SKM-1 (cell line): Measurements from ENCODE around the gene ZNF536.

ENCODE experiments used
- DNase-seq: peaks from one replicate; lab custom pipeline; 2025; ENCODE audit not compliant: unreplicated experiment; lab: John Stamatoyannopoulos, UW

The ZNF536 gene

GRCh38 chr19:30371960-30372824 lies at the start of gene ZNF536:
ZNF536 (plus strand) TSS chr19:30372384; CDS start chr19:30443563, 71,179 bp downstream.
- DNase-seq, result no peak

GRCh38 chr19:30322641-30323320 lies 49.4 kb upstream of the ZNF536 start:
- no peak for DNase-seq

DNA sequence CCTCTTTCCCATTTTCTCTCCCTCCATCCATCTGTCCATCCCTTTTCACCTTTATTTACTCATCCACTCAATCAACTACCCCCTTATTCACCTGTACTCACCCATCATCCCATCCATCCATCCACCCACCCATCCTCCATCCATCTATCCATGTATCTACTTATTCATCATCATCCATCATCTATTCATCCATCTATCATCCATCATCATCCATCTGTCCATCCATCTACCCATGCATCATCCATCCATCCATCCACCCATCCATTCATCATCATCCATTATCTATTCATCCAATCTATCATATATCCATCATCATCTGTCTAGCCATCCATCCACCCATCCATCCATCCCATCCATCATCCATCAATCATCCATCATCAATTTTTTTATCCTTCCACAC lies 48.3 kb upstream of the ZNF536 start:
- no peak for DNase-seq

DNA sequence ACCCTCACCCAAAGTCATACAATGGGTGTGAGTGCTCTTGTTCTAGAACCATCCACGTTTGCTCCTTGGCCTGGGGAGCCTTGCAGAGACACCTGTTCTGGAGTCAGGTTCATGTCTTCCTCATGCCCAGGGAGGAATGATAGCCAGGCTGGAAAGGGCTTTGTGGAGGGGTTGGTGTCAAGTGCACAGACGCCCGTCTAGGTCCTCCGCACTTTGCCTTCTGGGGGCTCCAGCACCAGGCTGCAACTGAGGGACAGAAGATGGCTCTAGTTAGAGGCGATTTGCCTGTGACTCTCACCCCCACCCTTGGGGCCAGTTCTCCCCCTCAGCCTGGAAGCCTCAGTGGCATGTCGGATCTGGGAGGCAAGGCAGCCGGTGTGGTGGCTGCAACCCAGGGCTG lies 47.2 kb upstream of the ZNF536 start:
- DNase-seq, result no peak

DNA sequence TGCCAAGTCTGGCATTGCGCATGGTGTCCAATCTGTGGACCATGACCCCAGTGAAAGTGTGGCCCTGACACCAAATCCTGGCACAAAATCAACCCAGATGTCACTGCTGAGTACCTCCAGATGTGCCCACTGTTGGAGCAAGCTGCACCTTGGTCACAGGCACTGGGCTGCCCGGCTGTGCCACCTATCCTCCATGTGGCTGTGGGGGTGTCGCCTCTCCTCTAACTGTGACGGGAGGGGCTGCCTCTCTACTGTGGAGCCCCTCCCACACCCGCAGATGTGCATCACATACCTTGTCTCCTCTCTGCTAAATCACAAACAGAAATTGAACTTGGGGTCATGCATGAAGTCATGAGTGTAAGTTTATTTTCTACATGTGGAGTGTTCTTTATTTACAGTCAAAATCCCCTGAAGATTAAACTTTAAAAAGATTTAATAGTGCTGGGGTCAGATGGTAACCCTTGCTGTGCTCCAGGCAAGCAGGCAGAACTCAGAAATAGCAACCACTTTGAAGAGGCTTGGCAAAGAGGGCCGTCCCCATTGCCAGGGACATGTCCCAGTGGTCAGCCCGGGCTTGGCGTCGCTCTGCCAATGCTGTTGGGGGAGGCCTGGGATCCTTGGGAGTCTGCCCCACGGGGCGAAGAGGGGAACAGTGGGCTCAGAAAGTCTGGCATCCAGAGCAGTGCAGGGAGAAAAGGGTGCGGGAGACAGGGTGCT lies 46.4 kb upstream of the ZNF536 start:
- DNase-seq, result no peak

DNA sequence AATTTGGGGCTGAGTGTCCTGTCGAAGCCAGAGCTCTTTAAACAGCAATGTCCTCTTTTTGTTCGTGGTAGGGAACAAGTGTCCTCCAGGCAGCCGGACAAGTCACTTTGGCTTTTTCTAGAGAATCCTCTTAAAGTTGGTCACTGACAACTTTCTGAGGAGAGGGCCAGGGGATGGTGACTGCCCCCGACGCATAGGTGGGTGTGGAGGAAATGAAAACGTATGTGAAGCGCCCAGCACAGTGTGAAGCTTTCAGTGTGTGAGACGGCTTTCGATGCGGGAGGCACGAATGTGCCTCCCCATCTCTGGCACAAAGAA lies 45.8 kb upstream of the ZNF536 start:
- no peak for DNase-seq

DNA sequence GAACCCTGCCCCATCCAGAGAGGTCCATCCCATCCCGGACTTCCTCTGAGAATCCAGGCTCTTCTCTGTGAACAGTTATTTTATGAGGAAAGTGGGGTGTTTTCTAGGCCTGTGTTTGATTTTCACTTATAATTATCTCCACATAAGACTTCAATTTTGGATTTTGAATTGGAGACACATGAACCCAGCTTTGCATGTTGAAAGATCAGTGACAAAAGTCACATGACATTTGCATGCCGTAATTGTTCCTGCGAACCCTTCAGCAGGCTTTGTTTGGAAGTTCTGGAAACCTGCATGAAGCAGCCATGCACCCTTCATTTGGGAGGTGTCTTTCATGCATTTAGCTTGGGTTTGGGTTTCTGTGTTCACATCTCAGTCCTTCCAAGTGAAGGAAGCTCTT lies 44.9 kb upstream of the ZNF536 start:
- no peak for DNase-seq

DNA sequence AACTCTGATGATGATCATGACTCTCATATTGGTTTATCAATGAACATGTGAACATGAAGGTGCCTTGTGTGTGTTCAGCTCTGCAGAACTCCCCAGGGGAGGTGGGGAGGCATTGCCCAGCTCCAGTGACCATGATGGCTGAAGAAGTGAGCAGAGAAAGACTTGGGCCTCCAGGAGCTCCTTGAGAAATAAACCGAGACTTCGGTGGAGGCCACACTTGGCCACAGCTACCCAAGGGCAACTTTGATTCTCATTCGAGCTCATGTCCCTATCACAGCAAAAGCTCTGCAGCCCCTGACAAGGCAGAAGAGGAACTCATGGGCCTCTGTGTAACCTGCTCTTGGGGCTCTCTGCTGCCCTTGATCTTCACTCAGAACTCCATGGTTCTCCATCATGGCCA lies 44.1 kb upstream of the ZNF536 start:
- DNase-seq, result no peak

DNA sequence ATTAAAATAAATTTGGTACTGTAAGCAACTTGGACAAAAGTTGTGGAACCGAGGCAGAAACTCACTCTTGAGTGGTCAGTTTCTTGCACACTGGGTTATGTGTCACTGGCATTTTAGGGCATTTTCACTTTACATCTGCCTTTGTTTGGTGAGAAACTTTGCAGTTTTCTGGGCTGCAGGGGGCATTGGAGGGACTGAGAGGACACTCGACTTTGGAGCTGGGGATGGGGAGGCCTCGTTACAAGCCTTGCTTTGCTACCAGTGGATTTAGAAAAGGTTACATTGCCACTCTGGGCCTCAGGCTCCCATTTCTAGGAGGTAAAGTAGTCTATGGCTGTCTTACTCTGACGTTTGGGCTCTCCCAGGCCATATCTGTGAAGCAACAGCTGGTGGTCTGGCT lies 41.9 kb upstream of the ZNF536 start:
- no peak for DNase-seq

- no peak for DNase-seq
Observed at GRCh38 chr19:30332445-30333234, 39.5 kb upstream of the ZNF536 start.

DNA sequence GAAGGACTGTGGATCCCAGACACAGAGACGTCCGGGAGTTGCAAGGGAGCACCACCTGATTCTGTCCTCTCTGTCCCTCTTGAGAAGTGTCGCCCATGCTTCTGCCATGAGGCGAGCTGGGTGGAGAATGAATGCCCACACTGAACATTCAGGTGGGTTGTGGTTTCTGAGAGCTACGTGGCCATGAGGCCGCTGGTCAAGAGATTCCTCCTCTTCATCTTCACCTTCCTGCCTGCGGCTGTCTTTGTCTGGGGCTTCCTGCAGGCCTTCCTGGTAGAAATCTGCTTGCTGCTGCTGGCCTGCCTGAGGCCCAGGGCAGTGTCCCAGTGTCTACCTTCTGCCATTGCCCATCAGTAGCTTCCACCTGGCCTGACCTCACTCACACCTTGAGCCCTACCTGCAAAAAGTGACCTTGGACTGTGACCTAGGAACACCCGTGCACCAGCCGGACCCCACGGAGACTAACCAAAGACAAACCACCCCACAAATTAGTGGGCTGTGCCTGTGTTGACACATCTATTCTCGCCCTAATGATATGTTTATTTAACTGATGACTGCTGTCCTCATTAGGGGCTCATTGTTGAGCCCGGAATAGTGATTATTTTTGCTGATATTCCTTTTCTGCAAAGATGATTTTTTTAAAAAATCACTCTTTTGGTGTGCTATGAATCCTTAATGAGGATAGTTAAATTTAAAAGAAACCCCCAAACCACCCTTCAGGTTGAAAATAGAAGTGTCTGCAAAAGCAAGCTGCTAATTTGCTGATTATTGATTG lies 38.7 kb upstream of the ZNF536 start:
- no peak for DNase-seq

DNA sequence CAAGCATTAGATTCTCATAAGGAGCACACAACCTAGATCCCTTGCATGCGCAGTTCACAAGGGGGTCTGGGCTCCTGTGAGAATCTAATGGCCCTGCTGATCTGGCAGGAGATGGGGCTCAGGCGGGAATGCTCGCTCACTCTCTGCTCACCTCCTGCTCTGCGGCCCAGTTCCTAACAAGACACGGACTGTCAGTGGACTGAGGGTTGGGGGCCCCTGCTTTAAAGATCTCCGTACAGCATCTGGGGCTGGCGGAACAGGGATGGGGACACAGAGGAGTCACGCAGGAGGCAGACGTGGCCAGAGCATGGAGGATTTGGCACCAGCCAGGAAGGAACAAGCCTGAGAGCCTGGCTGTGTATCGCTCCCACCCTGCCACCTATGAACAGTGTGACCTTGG lies 37.3 kb upstream of the ZNF536 start:
- DNase-seq, result no peak

DNA sequence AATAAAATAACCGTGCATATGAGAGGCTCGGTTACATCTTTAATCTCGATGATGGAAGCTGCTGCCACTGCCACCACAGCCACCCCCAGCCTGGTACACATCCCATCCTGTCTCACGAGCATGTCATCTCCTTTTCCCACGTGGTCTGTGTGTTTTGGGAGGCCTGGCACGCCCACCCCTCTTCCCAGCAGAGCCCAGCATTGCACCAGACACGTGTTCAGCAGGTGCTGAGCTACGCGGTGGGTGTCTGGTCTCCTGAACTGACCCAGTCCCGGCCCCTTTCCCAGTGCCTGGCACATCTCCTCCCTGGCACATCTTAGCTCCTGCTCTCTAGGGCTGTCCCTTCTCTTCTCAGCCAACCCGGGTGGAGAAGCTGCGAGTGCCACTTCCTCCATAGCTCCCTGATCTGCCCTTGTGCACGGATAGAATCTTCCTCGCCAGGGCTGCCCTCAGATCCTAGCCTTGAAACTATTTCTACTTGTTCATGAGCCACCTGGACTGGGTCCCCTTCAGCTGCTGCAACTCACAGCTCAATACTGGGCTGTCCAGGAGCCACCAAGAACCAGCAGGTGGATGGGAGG lies 36.8 kb upstream of the ZNF536 start:
- no peak for DNase-seq

- no peak for DNase-seq
Observed at GRCh38 chr19:30336290-30336689, 35.9 kb upstream of the ZNF536 start.

- DNase-seq, result no peak
Observed at GRCh38 chr19:30338041-30338456, 34.1 kb upstream of the ZNF536 start.

DNA sequence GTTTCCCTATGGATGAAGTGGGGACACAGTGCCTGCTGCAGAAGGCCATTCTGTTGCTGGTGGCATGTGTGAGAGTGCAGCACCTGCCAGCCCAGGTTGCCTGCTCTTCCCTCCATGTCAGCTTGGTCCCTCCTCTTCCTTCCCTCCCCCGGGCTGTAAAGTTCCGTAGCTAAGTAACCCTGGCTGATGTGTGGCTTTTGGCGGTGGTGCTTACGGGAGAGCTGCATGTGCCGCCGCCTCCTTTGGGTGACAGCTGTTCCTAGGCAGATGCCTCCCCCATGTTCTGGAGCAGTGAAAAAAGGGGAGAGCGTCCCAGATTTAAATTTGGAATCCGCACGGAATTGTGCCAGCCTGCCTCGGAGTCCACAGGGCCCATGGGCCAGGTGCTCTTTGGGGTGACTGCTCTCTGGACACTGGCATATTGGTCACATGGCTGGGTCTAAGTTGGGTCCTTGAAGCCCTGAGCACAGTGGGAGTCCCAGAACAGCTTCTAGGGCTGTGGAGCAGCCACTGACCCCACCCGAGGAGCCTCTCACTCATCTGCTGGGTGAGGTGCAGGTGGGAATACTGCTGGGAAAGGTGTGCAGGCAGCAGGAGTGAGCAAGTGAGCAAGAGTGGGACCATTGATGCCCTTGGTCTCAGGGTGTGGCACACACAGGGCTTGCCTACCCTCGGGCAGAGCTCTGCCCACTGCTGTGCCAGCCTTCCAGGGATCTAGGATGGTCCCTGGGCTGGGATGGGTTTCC lies 33.1 kb upstream of the ZNF536 start:
- DNase-seq, result no peak

- DNase-seq, result no peak
Observed at GRCh38 chr19:30339624-30340525, 32.3 kb upstream of the ZNF536 start.

- no peak for DNase-seq
Observed at GRCh38 chr19:30340771-30341561, 31.2 kb upstream of the ZNF536 start.
